GM12875 (cell line): ENCODE data around the gene MN1.

ENCODE experiments used
- H3K4me3 ChIP-seq: one replicate; pipeline ENCODE4 v1.5.1; 2011; ENCODE audit warnings: low read depth, low read length, control low read depth
- TF ChIP-seq, protein P1 (sequence below): IDR thresholded peaks from 2 replicates; pipeline ENCODE4 v1.5.1; 2011; ENCODE audit warnings: low read depth, mild to moderate bottlenecking, control low read depth, inconsistent platforms, low read length, moderate library complexity, borderline replicate concordance; ENCODE audit not compliant: insufficient read depth

Gene MN1

DNA sequence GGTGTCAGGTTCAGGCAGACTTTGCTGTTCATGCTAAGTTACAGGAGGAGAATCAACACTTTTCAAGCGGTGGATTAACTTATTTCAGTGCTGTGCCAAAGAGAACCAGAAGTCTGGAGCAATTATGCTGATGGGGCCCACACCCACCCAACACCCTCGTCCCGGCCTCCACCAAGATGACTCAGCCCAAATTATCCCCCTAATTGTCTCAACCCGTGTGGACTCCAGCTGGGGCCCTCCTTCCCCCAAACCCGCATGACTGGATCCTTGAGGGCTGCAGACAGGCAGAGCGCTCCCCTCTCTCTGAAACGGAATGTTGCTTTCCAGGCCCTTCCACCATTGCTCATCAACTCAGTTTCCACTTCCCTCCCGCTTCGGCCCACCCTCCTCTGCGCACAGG is 34.6 kb upstream of the MN1 start:
- no peak overlapping the region for H3K4me3 ChIP-seq
- TF ChIP-seq, protein P1, sequence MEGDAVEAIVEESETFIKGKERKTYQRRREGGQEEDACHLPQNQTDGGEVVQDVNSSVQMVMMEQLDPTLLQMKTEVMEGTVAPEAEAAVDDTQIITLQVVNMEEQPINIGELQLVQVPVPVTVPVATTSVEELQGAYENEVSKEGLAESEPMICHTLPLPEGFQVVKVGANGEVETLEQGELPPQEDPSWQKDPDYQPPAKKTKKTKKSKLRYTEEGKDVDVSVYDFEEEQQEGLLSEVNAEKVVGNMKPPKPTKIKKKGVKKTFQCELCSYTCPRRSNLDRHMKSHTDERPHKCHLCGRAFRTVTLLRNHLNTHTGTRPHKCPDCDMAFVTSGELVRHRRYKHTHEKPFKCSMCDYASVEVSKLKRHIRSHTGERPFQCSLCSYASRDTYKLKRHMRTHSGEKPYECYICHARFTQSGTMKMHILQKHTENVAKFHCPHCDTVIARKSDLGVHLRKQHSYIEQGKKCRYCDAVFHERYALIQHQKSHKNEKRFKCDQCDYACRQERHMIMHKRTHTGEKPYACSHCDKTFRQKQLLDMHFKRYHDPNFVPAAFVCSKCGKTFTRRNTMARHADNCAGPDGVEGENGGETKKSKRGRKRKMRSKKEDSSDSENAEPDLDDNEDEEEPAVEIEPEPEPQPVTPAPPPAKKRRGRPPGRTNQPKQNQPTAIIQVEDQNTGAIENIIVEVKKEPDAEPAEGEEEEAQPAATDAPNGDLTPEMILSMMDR: no peak

DNA sequence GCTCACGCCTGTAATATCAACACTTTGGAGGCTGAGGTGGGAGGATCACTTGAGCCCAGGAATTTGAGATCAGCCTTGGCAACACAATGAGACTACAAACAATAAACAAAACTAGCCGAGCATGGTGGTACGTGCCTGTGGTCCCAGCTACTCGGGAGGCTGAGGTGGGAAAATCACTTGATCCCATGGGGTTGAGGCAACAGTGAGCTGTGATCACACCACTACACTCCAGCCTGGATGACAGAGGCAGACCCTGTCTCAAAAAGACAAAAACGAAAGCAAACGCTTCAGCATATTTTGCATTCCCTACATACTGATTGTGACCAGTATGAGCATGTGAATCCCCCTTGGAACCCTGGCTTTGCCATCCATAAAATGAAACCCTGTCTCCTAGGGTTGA is 33.9 kb upstream of the MN1 start:
- TF ChIP-seq, protein P1: no peak
- H3K4me3 ChIP-seq: no peak overlapping the region

DNA sequence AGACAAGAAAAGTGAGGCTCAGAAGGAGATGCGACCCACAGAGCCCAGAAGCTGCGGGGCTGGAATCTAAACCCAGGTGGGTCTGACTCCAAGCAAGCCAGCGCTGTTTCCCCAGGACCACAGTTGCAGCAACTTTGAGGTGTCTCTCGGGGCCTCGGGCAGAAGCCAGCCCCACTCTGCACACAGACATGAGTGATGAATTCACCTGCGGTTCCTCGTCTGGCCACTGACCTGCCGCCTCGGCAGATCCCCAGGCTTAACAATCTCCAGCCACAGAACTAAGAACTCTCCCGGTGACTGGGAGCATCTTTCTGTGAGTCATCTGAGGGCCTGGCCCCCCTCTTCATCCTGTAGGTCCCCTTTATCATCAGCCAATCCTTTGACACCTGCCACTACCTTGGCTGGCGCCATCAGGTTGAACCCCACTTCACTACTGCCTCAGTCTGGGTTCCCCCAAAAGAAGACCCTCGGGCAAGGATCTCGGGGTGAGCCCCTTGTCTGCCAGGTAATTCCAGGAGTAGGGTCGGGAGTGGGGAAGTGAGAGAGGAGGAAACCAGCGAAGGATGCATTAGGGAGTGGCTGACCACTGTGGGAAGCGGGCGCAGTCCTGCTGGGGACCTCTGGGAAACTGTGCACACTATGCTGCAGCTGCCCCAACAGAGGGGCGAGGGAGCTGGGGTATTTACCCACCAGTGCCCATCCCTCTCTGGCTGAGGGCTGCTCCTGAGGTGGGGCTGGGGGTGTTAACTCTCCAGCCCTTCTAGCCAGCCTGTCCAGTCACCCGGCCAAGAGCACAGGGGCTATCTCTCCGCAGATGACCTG is 33.0 kb upstream of the MN1 start:
- TF ChIP-seq, protein P1: no peak
- H3K4me3 ChIP-seq: no peak overlapping the region

DNA sequence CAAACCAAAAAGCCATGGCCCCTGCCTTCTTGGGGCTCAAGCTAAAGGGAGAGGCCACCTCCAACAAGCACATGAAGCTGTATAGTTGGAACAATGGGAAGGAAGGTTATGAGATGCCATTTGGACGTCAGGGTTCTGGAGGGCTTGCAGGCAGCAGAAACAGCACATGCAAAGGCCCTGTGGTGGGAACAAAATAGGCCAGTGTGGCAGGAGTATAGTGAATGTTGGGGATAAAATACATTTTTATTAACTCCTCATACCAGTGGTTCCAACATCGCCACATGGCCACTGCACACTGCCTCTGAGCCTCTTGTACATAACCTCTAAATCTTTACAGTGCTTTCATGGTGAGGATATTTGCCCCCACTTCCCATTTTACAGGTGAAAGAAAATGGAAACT is 32.2 kb upstream of the MN1 start:
- H3K4me3 ChIP-seq: no peak overlapping the region
- TF ChIP-seq, protein P1: no peak

DNA sequence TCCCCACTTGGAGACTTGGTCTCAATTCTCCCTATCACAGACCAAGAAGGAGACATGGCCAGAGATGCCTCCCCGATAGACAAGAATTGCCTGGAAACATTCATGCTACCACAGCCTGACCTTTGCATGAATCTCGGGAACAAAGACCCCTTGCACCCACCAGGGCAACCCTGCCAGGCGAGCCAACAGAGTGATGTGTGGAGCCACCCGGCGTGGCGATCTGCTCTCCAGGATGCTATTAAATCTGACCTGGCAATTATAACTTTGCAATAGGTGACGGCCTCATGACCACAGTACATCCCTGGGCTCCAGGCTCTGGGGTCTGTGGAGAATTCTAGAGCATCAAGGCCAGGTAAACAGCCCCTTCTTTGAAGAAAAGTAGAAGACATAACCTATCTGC is 31.1 kb upstream of the MN1 start:
- no peak overlapping the region for H3K4me3 ChIP-seq
- TF ChIP-seq, protein P1: no peak

DNA sequence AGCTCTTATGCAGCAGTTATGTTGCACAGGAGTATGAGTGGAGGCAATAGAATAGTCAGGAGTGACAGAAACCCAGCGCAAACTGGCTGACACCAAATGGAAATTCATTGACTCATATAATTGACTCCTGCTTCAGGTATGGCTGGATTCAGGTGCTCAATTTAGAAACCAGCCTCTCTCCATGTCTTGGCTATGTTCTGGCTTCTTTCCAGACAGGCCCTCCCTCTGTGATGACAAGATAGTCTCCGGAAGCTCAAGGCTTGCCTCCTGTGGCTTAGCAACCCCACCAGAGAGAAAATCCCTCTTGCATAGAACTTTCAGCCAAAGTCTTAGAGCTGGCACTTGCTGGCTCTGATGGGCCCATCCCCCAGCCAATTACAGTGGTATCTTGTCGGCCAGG is 28.1 kb upstream of the MN1 start:
- TF ChIP-seq, protein P1: no peak
- no peak overlapping the region for H3K4me3 ChIP-seq
